Right lobe of liver (tissue), 6 donors: ENCODE results near the gene RBBP7. TPM values are rescaled to one million over a fixed set of nuclear protein-coding genes. Genes with fewer than 3 reads are reported as not detected.

Source experiments
- ATAC-seq, 4 donors: fragments of 200-7000 bp; cut with Tn5 transposase; one replicate each; pipeline ENCODE4 v1.9.1; 2020; ENCODE audit warnings: mild to moderate bottlenecking in 4 of 4, moderate library complexity in 4 of 4
- DNase-seq, 3 donors: peaks; one replicate each; pipeline ENCODE4 v3.0.0-alpha.2; 2020
- H3K27ac ChIP-seq, 3 donors: fragments of 200-600 bp; one replicate each; pipeline ENCODE4 v1.8.0; 2022
- H3K27me3 ChIP-seq, 2 donors: fragments of 200-600 bp; one replicate each; pipeline ENCODE4 v1.8.0; 2022
- H3K36me3 ChIP-seq, 4 donors: fragments of 200-600 bp; sonication (generic) in 1 of 4; one replicate each; pipeline versions ENCODE4 v1.5.1 to v1.8.0; 2017 to 2022; ENCODE audit warnings: control low read depth in 1 of 4
- H3K4me1 ChIP-seq, 4 donors: fragments of 200-600 bp; sonication (generic) in 1 of 4; one replicate each; pipeline versions ENCODE4 v1.5.1 to v1.8.0; 2017 to 2022; ENCODE audit warnings: control low read depth in 1 of 4
- H3K4me3 ChIP-seq, 3 donors: fragments of 200-600 bp; one replicate each; pipeline ENCODE4 v1.8.0; 2022
- H3K9me3 ChIP-seq, 4 donors: fragments of 200-600 bp; sonication (generic) in 1 of 4; one replicate each; pipeline versions ENCODE4 v1.5.1 to v1.8.0; 2017 to 2022; ENCODE audit warnings: control low read depth in 1 of 4
- POLR2A ChIP-seq: fragments of 450-650 bp; IDR thresholded peaks from one replicate; pipeline ENCODE4 v1.6.1; 2017; ENCODE audit warnings: antibody characterized with exemption, mild to moderate bottlenecking
- WGBS: methylation state at CpG from one replicate; pipeline ENCODE4 v1.1.6; 2018; ENCODE audit warnings: low coverage, low lambda C conversion rate; ENCODE audit not compliant: insufficient coverage; ENCODE audit errors: missing lambda C conversion rate; 5-methylcytosine and 5-hydroxymethylcytosine counted together
- intact Hi-C, 2 donors: fragments of 100-400 bp; cut with DNase I; formaldehyde crosslinking; loops; one replicate each; pipeline versions ENCODE4 v1.11.2 to v1.14.1; 2022
- total RNA-seq, 6 experiments: library from RNA; depleted of rRNA in 2 of 6; stranded (reverse); fragments of >200 nt in 2 of 6; fragmentation: NEBNext Ultra II Directional in 3 of 6; extraction: Animal tissue kit (Norgen Biotek cat#: 25700) in 3 of 6; gene quantifications; one replicate each; pipeline versions ENCODE4 v1.1.0 to v1.2.4, GENCODE V29; 2016 to 2023
- TF ChIP-seq, protein P1 (sequence below), 4 donors: fragments of 200-600 bp in 3 of 4; fragments of 450-650 bp in 1 of 4; IDR thresholded peaks; one replicate each; pipeline versions ENCODE4 v1.5.1 to v1.8.0; 2016 to 2022; ENCODE audit warnings: antibody characterized with exemption in 4 of 4, mild to moderate bottlenecking in 2 of 4
- donor health status: DM: no; HTN: yes; CAD: no.
- donor health status: DM: no; HTN: no; CAD: no.
- donor health status: DM: no; HTN: no; CAD: no.
- donor health status: DM: no; HTN: yes; CAD: no.
- donor health status: DM: no; HTN: yes; CAD: no.

The RBBP7 gene
- total RNA-seq, 6 experiments from 2014 or later = 31.4 to 38.6 (median 33.4) TPM

DNA sequence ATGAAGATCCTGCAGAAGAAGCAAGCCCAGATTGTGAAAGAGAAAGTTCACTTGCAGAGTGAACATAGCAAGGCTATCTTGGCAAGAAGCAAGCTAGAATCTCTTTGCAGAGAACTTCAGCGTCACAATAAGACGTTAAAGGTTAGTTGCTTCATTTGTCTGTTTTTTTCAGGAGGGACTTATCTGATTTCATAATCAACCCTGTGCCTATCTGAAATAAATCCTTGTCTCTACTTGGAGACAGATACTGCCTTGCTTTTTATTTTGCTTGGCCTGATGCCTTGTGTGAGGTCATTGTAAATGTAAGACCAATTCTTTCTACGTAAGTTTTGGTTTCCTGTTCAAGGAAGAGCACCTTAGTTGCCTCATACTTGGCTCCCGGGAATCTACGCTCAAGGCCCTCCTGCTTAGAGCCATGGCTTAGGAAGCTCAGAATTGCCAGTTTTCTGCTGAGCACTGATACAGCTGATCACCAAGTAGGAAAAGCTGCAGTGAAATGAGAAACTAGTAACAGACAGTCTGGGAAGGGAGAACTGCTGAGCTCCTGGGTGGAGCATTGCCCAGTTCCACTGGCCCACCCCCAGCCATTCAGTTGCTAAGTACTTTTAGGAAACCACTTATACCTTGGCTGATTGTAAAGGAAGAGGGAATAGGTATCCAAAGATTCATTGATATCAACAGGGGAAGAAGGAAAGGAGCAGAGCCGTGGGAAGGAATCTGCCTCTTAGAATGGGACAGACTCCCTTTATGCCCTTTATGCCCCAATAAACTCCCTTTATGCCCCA is 41.8 kb downstream of the RBBP7 start:
- H3K4me1 ChIP-seq = peaks cover 0 to 10% (median 1%) of the 10 kb centered on the region in 4 donors
- no peak overlapping the region for H3K4me3 ChIP-seq
- peaks cover 0 to 10% (median 5%) of the 10 kb centered on the region in 4 donors for H3K36me3 ChIP-seq
- ATAC-seq (peak in 3 of 4 donors; percentile 15 to 41 (median 18)), DNase-seq (no peak)
- intact Hi-C loops = no loop called here
- H3K27ac ChIP-seq = peak overlapping the region in 1 of 3 donors; percentile 6
- no peaks in the 10 kb centered on the region for H3K9me3 ChIP-seq
- 41% methylated on average over 5 of the region's 6 CpGs for WGBS
- no peak for TF ChIP-seq POLR2A
- TF ChIP-seq, protein P1, sequence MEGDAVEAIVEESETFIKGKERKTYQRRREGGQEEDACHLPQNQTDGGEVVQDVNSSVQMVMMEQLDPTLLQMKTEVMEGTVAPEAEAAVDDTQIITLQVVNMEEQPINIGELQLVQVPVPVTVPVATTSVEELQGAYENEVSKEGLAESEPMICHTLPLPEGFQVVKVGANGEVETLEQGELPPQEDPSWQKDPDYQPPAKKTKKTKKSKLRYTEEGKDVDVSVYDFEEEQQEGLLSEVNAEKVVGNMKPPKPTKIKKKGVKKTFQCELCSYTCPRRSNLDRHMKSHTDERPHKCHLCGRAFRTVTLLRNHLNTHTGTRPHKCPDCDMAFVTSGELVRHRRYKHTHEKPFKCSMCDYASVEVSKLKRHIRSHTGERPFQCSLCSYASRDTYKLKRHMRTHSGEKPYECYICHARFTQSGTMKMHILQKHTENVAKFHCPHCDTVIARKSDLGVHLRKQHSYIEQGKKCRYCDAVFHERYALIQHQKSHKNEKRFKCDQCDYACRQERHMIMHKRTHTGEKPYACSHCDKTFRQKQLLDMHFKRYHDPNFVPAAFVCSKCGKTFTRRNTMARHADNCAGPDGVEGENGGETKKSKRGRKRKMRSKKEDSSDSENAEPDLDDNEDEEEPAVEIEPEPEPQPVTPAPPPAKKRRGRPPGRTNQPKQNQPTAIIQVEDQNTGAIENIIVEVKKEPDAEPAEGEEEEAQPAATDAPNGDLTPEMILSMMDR (IDR thresholded peaks at IDR 0.05) = no peak
- H3K27me3 ChIP-seq = no peaks in the 10 kb centered on the region

GRCh38 chrX:16827225-16827624 is 42.9 kb downstream of the RBBP7 start:
- Histone ChIP-seq H3K27ac (no peak overlapping the region), H3K4me3 (no peak overlapping the region), H3K4me1 (peaks cover 0 to 10% (median 1%) of the 10 kb centered on the region in 4 donors), H3K36me3 (peaks cover 0 to 10% (median 5%) of the 10 kb centered on the region in 4 donors), H3K9me3 (no peaks in the 10 kb centered on the region), H3K27me3 (no peaks in the 10 kb centered on the region)
- ATAC-seq = peak in 1 of 4 donors; percentile 38
- intact Hi-C loops = no loop called here
- TF ChIP-seq, protein P1 (IDR thresholded peaks at IDR 0.05) = no peak
- DNase-seq = no peak
- 55% methylated on average over 2 of the region's 2 CpGs for WGBS

GRCh38 chrX:16826207-16826606 is 44.0 kb downstream of the RBBP7 start:
- Histone ChIP-seq H3K4me1 (peaks cover 0 to 10% (median 1%) of the 10 kb centered on the region in 4 donors), H3K4me3 (no peak overlapping the region), H3K27me3 (no peaks in the 10 kb centered on the region), H3K9me3 (no peaks in the 10 kb centered on the region), H3K36me3 (peaks cover 0 to 10% (median 4%) of the 10 kb centered on the region in 4 donors), H3K27ac (no peak overlapping the region)
- TF ChIP-seq POLR2A = no peak
- TF ChIP-seq, protein P1 (IDR thresholded peaks at IDR 0.05) = peak; percentile 55 to 73 (median 62)
- 14% methylated on average over 3 of the region's 3 CpGs for WGBS
- no peak for DNase-seq
- intact Hi-C loops = no loop called here
- ATAC-seq = peak; percentile 79 to 91 (median 86)

DNA sequence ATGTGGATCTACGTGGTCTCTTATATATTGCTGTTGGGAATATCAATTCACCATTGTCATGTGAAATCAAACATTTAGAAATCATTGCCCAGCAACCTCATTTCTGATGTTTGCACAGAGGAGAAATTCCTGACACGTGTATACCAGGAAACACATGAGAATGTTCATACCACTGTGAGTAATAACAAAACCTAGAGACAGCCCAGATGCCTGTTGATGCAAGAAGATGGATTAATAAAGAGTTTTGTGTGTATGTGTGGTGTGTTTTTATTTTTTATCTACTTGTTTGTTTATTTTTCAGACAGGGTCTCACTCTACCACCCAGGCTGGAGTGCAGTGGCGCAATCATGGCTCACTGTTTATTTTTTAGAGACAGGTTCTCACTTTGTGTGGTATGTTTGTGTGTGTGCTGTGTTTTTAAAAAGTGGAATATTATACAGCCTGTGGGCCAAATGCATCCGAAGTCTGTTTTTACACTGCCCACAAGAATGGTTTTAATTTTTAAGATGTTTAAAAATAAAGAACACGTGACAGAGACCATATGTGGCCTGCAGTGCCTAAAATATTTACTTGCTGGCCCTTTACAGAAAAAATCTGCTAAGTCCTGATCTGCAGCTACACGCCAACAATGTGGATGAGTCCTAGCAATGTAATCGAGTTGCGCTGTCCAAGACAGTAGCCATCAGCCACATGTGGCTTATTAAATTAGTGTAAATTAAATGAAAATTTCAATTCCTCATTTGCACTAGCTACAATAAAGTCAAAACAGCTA is 44.7 kb downstream of the RBBP7 start:
- no peak overlapping the region for H3K4me3 ChIP-seq
- ATAC-seq (peak in 3 of 4 donors; percentile 19 to 69 (median 64)), DNase-seq (no peak)
- peaks cover 0 to 10% (median 3%) of the 10 kb centered on the region in 4 donors for H3K36me3 ChIP-seq
- H3K9me3 ChIP-seq = no peaks in the 10 kb centered on the region
- H3K27ac ChIP-seq = peak overlapping the region in 1 of 3 donors; percentile 28
- no peak for TF ChIP-seq POLR2A
- TF ChIP-seq, protein P1 (IDR thresholded peaks at IDR 0.05) = no peak
- intact Hi-C loops = no loop called here
- peaks cover 0 to 10% (median 1%) of the 10 kb centered on the region in 4 donors for H3K4me1 ChIP-seq
- no peaks in the 10 kb centered on the region for H3K27me3 ChIP-seq
- 58% methylated on average over 8 of the region's 8 CpGs for WGBS
